AG04449 (cell line): ENCODE data around the gene SSRP1.

Experiments
- CTCF ChIA-PET: fragments of 350-600 bp; formaldehyde crosslinking; extraction: SDS; loops from one replicate; lab custom pipeline; 2021; ENCODE audit warnings: antibody characterized with exemption; lab: Yijun Ruan, JAX
- POLR2A ChIA-PET: fragments of 400-600, 350-600 bp; formaldehyde crosslinking; extraction: SDS; loops from one replicate; lab custom pipeline; 2020; ENCODE audit warnings: antibody characterized with exemption, inconsistent platforms; lab: Yijun Ruan, JAX
- DNase-seq: peaks from one replicate; pipeline ENCODE4 v3.0.0-alpha.2; 2010; ENCODE audit warnings: low read depth, low spot score
- H3K4me3 ChIP-seq: 2 replicates; pipeline ENCODE4 v1.5.1; 2011; ENCODE audit warnings: low read depth, mild to moderate bottlenecking, control low read depth, low read length
- TF ChIP-seq, protein P1 (sequence below): IDR thresholded peaks from one replicate; pipeline ENCODE4 v1.5.1; 2011; ENCODE audit warnings: mild to moderate bottlenecking, moderate library complexity, low read length, control low read depth, inconsistent platforms; ENCODE audit not compliant: insufficient read depth; ENCODE audit errors: missing control alignments

The SSRP1 gene

DNA sequence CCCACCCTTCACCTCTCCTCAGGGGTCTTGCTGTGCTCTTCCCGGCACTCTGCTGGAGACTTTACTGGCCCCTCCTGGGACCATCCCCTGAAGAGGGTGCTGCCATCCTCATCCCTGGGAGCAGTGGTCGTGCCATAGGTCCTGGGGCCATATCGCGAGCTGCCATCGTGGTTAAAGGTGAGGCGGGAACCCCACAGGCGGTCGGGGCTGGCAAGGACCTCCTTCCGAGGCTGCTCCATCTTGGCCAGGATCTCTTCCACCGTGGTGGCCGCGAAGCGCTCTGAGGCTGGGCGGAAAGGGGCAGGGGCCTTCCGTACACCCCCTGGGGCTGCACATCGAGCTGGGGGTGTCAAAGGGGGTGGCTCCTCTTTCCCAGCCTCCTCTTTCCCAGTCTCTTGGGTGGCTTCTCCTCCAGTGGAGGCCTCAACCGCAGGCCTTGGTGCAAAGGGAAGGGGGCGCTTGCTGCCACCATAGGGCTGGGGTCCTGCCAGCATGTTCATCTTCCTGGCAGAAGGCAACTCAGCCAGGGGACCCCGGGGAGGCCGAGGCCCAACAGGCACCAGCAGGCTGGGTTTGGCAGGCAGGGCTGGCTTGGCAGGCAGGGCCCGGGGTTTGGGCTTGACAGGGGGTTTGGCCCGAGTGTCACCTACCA is 15.5 kb downstream of the SSRP1 start:
- DNase-seq = no peak
- TF ChIP-seq, protein P1, sequence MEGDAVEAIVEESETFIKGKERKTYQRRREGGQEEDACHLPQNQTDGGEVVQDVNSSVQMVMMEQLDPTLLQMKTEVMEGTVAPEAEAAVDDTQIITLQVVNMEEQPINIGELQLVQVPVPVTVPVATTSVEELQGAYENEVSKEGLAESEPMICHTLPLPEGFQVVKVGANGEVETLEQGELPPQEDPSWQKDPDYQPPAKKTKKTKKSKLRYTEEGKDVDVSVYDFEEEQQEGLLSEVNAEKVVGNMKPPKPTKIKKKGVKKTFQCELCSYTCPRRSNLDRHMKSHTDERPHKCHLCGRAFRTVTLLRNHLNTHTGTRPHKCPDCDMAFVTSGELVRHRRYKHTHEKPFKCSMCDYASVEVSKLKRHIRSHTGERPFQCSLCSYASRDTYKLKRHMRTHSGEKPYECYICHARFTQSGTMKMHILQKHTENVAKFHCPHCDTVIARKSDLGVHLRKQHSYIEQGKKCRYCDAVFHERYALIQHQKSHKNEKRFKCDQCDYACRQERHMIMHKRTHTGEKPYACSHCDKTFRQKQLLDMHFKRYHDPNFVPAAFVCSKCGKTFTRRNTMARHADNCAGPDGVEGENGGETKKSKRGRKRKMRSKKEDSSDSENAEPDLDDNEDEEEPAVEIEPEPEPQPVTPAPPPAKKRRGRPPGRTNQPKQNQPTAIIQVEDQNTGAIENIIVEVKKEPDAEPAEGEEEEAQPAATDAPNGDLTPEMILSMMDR = no peak
- no peak overlapping the region for H3K4me3 ChIP-seq
- CTCF ChIA-PET = interaction anchor here (3.1 kb wide), 1 partner anchor 8 kb away, joined by 17 read pairs; no protein-coding TSS in a partner anchor
- POLR2A ChIA-PET = no interaction called here

GRCh38 chr11:57318178-57318577 is 17.5 kb downstream of the SSRP1 start:
- TF ChIP-seq, protein P1 = no peak
- ChIA-PET POLR2A (interaction anchor here (0.7 kb wide), 1 partner anchor 13 kb away, joined by 3 read pairs; no protein-coding TSS in a partner anchor), CTCF (interaction anchor here (1.0 to 1.5 kb wide), 2 partner anchors 41 to 325 kb away, joined by 3 read pairs; no protein-coding TSS in a partner anchor)
- DNase-seq = no peak
- no peak overlapping the region for H3K4me3 ChIP-seq

GRCh38 chr11:57316017-57316416 is 19.7 kb downstream of the SSRP1 start:
- no peak overlapping the region for H3K4me3 ChIP-seq
- no peak for DNase-seq
- TF ChIP-seq, protein P1 = no peak
- ChIA-PET CTCF (no interaction called here), POLR2A (interaction anchor here (1.0 kb wide), 1 partner anchor 10 kb away, joined by 3 read pairs; the partner anchor contains the start of gene TNKS1BP1)

GRCh38 chr11:57315491-57315890 is 20.2 kb downstream of the SSRP1 start:
- no peak for DNase-seq
- POLR2A ChIA-PET = interaction anchor here (1.0 kb wide), 1 partner anchor 10 kb away, joined by 3 read pairs; the partner anchor contains the start of gene TNKS1BP1
- no peak overlapping the region for H3K4me3 ChIP-seq
- CTCF ChIA-PET = no interaction called here
- TF ChIP-seq, protein P1 = no peak

DNA sequence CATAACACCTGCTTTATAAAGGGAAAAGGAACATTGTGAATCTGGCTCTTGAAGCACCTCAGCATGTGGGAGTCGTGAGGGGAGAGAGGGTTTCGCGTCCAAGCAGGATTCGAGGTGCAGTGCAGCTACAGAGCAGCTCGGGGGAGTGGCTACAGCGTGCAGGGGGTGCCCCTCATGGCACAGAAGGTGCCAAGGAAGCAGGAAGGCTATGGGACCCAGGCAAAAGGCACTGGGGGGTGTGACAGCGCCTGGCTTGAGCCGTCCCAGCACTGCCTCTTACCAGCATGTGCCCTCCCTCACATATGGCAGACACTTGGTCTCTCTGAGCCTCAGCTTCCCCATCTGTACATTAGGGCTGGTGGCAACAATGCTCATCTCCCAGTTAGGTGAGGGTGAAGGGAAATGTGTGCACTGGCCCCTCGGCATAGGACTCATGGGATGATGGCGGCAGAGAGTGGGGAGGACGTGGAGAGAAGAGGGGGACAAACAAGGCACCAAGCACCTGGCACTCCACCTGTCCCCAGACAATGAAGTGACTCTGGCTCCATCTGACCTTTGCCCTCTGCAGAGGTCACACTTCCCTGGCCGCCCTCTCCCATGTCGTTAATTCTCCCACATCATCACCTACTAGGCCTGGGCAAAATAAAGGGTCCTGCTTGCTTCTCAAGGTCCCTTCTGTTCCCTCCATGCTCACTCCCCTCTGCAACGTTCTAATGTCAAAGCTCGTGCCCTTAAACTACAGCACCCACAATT is 21.3 kb downstream of the SSRP1 start:
- no peak for DNase-seq
- ChIA-PET CTCF (no interaction called here), POLR2A (interaction anchor here (1.1 kb wide), 1 partner anchor 7 kb away, joined by 3 read pairs; no protein-coding TSS in a partner anchor)
- TF ChIP-seq, protein P1 = no peak
- H3K4me3 ChIP-seq = no peak overlapping the region

DNA sequence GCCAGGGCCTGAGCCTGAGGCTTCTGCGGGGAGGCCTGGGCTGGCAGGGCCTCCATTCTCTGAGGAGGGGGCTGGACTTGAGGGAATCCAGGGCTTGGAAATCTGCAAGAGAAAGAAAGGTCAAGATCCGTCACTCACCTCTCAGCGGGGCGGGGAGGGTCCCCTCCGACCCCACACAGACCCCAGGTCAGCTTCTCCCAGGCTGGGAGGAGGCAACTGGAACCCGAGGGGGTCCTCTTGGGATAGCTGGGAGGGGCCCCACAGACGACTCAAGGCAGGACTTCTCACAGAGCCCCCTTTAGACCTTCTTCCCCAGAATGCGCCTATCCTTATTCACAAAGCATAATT is 21.9 kb downstream of the SSRP1 start:
- TF ChIP-seq, protein P1 = no peak
- ChIA-PET POLR2A (interaction anchor here (1.1 to 3.2 kb wide), 2 partner anchors 8 to 20 kb away, joined by 3 to 24 read pairs; no protein-coding TSS in a partner anchor), CTCF (no interaction called here)
- no peak overlapping the region for H3K4me3 ChIP-seq
- DNase-seq = no peak
